GM18519 (cell line): ENCODE data around the gene PRIMPOL.
"Not testable (repeated sequence)": the region's sequence is repeated elsewhere in the genome, so short reads cannot be mapped to it uniquely, and the experiment has no call there.

Source experiments
- ATAC-seq: cut with Tn5 transposase; IDR thresholded peaks from one replicate; pipeline ENCODE4 v1.9.1; 2021; ENCODE audit warnings: mild to moderate bottlenecking, moderate library complexity; ENCODE audit not compliant: unreplicated experiment, low FRiP score

PRIMPOL gene, protein sequence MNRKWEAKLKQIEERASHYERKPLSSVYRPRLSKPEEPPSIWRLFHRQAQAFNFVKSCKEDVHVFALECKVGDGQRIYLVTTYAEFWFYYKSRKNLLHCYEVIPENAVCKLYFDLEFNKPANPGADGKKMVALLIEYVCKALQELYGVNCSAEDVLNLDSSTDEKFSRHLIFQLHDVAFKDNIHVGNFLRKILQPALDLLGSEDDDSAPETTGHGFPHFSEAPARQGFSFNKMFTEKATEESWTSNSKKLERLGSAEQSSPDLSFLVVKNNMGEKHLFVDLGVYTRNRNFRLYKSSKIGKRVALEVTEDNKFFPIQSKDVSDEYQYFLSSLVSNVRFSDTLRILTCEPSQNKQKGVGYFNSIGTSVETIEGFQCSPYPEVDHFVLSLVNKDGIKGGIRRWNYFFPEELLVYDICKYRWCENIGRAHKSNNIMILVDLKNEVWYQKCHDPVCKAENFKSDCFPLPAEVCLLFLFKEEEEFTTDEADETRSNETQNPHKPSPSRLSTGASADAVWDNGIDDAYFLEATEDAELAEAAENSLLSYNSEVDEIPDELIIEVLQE

DNA sequence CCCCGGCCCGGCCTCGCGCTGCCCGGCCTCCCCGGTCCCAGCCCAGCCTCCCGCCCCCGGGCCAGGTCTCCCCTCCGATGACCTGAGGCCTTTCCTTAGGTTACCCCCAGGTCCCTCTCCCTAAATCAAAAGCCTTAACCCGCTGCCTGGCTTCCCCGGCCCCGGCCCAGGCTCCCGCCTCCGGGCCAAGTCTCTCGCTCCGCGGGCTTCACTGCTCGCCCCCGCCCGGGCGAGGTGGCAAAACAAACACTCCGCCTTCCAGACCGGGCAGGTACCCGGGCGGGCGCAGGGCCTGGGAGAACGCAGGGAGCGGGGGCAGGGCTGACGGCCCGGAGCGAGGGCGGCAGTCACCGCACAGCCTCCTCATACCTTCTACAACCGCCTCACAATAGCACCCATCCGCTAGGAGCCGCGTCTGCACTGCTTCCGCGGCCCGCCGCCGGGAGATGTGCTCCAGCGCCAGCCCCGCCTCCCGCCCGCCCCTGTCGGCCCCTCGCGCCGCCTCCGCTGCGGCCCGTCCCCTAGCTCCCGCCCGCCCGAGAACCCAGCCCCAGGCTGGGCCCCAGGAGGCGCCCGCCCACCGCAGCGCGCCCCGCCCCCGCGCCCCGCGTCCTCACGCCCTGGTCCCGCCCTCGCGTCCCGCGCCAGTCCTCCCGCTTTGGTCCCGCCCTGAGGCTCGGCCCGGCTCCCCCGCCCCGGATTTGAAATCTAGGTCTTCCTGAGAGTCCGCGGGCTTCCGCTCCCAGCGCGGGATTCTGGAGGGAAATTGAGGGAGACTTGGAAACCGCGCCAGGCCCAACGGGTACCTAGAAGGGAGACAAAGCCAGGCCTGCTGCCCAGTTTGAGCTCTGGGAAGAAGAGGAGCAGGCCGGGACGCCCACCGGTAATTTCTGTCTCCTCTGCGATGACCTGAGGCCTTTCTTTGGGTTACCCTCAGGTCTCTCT lies at the start of gene PRIMPOL, which contains the start of gene CASP3:
TSS of gene PRIMPOL (plus strand) at position 713 of the 945 bp plus-strand sequence. CDS start 7,403 bp downstream, outside the sequence.
TSS of gene CASP3 (minus strand) at position 422 of the 945 bp plus-strand sequence. CDS start 10,994 bp downstream, outside the sequence.
- peak; percentile 78 for ATAC-seq

GRCh38 chr4:184600982-184601381 lies 48.6 kb upstream of the PRIMPOL start:
- not testable (repeated sequence) for ATAC-seq

GRCh38 chr4:184602857-184603256 lies 46.7 kb upstream of the PRIMPOL start:
- not testable (repeated sequence) for ATAC-seq

DNA sequence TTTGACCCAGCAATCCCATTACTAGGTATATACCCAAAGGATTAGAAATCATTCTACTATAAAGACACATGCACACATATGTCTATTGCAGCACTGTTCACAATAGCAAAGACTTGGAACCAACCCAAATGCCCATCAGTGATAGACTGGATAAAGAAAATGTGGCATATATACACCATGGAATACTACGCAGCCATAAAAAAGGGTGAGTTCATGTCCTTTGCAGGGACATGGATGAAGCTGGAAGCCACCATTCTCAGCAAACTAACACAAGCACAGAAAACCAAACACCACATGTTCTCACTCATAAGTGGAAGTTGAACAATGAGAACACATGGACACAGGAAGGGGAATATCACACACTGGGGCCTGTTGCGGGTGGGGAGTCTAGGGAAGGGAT lies 42.1 kb upstream of the PRIMPOL start:
- ATAC-seq: not testable (repeated sequence)

DNA sequence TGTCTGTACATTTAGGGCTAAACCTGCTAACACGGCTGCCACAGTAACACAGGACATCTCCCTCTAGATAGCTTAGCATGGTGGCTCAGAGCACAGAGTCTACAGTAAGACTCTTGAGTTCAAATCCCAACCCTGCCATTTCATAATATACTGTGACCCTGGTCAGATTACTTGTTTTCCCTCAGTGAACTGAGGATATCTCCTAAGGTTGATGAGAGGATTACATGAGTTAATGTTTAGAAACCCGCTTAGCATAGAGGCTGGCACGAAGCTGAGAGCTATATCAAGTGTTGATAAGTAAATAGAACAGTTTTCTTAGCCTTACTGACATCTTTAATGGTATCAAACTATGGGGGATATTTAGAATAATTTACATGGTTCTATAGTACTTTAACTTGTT lies 37.5 kb upstream of the PRIMPOL start:
- no peak for ATAC-seq

DNA sequence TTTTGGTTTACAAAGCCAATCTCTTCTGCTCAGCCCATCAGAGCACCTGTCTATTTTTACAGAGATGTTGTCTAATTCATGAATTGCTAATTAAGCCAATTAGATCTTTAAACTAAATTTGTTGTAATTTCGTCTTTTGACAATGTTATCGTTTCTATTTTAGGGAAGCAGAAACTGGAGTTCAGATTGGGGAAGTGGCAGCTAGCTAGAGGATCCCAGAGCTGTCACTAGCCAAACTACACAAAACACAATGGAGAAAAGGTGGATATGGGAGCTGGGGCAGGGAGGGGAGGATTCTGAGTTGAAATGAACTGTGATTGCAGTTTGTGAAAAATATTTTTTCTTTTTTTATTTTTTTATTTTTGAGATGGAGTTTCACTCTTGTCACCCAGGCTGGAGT lies 36.1 kb upstream of the PRIMPOL start:
- ATAC-seq: no peak

- no peak for ATAC-seq
These were observed 35.0 kb upstream of the PRIMPOL start for GRCh38 chr4:184614509-184614908.

- not testable (repeated sequence) for ATAC-seq
These were observed 33.4 kb upstream of the PRIMPOL start for GRCh38 chr4:184616168-184616567.

DNA sequence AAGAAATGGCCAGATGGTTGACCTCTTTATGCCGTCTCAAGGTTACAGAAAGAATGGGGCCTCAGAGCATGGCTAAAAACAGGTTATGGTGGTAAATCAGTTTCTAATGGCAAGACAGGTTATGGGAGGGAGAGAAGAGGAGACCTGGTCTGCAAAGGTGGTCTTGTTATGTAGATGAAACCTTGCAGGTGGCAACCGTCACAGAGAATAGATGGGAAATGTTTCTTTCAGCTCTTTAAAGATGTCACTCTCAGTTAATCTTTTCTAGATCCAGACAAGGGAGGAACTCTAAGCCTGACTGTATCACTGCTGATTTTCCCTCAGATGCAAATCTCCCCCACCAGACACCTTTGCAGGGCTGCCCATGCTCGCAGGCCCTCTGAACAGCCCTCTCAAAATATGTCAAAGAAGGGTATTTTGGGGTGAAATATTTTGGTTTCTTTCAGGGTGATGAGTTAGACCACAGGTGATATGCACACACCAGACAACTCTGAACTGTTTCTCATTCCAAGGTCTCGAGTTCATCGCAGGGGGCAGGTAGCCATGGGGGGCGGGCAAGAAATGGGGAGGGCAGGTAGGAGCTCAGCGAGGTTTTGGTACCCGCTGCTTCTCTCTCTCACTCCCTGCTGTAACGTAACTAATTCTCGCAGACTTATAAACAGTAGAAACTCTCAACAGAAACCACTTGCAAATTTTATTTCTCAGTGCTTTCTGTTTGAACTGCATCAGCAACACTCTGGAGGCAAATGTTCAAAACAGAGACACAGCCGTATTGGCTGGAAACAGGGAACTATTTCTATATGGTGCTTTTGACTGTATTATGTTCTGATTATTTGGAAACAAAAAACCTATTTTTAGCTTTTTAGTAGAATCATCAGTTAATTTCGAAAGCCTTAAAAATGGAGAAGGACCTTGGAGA lies 32.6 kb upstream of the PRIMPOL start:
- ATAC-seq: peak; percentile 80

DNA sequence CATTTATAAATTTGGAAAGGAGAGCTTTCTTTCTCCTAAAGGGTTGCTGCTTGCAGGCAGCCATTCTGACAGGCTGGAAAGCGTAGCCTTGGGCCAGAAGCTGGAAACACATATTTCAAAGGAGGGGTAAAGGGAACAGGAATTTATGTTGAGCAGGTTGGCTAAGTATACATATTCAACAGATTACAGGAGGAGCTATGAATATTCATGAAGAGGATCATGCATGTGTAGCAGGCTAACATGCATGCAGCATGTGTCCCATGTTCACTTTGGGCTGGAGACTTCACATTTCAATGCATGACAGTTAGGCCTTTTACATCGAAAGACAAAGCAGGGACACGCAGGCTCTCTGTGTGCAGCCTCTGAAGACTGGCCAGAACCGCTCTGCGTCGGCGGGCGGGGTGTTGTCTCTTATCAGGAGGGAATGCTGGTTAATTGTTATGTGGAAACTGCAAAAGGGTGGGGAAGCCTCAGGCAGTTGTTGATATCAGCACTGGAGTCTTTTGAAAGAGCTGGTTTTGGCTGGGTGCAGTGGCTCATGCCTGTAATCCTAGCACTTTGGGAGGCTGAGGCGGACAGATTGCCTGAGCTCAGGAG lies 31.8 kb upstream of the PRIMPOL start:
- no peak for ATAC-seq

- ATAC-seq: no peak
These were observed 29.2 kb upstream of the PRIMPOL start for GRCh38 chr4:184620212-184620867.

DNA sequence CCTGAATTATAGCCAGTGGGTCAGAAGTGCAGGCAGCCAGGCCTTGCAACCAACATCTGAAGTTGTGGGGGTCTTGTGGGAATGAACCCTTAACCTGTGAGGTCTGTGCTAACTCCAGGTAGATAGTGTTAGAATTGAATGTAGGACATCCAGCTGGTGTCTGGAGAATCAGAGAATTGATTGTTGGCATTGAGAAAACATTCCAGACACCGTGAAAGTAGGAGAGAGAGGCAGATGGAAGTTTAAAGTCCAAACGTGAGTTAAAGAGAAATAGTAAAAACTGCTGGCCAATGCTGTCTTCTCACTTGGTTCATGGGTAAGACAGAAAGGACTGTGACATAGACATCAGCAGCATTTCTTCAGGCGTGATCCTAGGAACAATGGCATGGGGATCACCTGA lies 28.0 kb upstream of the PRIMPOL start:
- ATAC-seq: no peak

DNA sequence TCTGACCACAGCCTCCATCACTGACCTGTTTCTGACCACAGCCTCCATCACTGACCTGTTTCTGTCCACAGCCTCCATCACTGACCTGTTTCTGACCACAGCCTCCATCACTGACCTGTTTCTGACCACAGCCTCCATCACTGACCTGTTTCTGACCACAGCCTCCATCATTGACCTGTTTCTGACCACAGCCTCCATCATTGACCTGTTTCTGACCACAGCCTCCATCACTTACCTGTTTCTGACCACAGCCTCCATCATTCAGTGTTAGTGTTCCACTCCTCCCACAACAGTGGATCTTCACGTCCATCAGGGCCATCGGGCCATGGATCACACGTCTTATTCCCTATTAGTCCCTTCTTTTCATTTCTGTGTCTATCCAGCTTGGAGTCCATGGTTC lies 25.0 kb upstream of the PRIMPOL start:
- ATAC-seq: not testable (repeated sequence)

DNA sequence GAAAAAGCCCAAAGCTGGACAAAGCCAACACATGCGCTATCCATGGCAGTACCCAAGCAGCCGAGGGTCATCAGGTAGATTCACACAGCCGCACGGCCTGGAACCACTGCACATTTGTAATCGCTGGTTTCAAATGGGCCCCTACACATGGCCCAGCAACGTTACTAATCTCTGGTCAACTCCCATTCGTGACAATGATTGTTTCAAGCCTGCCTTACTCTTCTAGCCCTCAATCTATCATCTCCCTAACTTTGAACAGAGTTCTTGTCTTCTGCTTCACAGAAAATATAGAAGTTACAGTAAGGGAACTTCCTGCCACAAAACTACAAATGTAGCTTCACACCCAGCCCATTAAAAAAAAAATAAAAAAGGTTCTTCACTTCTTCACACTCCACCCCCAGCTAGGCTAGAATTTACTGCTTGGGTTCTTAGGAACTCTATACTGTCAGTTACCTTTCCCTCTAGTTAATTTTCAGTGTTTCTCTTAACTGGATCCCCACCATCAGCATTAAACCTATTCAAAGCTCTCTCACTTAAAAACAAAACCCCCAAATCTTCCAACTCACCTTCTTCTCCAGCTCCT lies 24.5 kb upstream of the PRIMPOL start:
- no peak for ATAC-seq

DNA sequence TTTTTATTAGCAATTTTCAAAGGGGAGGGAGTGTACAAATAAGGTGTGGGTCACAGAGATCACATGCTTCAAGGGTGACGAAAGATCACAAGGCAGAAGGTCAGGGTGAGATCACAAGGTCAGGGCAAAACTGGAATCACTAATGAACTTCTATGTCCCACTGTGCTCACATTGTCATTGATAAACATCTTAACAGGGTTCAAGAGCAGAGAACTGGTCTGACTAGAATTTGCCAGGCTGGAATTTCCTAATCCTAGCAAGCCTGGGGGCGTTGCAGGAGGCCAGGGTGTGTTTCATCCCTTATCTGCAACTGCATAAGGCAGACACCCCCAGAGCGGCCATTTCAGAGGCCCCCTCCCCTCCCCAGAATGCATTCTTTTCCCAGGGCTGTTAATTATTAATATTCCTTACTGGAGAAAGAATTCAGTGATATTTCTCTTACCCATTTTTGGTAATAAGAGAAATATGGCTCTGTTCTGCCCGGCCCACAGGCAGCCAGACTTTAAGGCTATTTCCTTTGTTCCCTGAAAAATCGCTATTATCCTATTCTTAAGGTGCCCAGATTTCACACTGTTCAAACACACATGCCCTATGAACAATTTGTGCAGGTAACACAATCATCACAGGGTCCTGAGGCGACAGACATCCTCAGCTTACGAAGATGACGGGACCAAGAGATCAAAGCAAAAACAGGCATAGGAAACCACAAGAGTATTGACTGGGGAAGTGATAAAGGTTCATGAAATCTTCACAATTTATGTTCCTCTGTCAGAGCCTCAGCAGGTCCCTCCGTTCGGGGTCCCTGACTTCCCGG lies 23.5 kb upstream of the PRIMPOL start:
- not testable (repeated sequence) for ATAC-seq

- ATAC-seq: no peak
These were observed 21.4 kb upstream of the PRIMPOL start for GRCh38 chr4:184628103-184628502.

GRCh38 chr4:184632842-184633241 lies 16.7 kb upstream of the PRIMPOL start:
- no peak for ATAC-seq

DNA sequence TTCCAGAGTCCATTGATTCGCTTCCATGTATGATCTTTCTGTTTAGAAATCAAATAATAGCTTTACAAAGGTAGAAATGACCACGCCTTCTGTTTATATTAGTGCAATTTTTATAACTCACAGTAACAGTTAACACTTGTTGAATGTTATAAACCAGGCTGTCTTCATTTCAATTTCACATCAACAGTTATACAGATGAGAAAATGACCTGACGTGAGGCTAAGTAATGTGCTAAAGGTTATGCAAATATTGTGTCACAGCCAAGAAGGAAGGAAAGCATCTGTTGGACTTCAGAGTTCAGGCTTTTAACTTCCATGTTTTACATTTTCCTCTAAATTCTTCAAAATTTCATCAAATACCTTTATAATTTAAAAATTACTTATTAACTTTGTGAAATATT lies 14.2 kb upstream of the PRIMPOL start:
- ATAC-seq: no peak
